HEK293 (cell line): ENCODE results near the gene F5.
"Not testable (repeated sequence)": the region's sequence is repeated elsewhere in the genome, so short reads cannot be mapped to it uniquely, and the experiment has no call there.

Experiments used
- CTCF ChIA-PET: fragments of 350-600 bp; formaldehyde crosslinking; extraction: SDS; loops from one replicate; lab custom pipeline; 2021; ENCODE audit warnings: antibody characterized with exemption; lab: Yijun Ruan, JAX
- POLR2A ChIA-PET: fragments of 300-600 bp; formaldehyde crosslinking; extraction: SDS; loops from one replicate; lab custom pipeline; 2020; ENCODE audit warnings: antibody characterized with exemption, inconsistent platforms; lab: Yijun Ruan, JAX
- H3K27ac ChIP-seq: fragments of 200-500 bp; sonication (Bioruptor generic); 2 replicates; pipeline ENCODE4 v1.5.1; 2014; ENCODE audit warnings: low read depth, low read length, control low read depth, inconsistent platforms; ENCODE audit errors: extremely low read depth
- H3K36me3 ChIP-seq, 2 experiments: fragments of 200-500 bp in 1 of 2; sonication (Bioruptor generic) in 1 of 2; 1 replicate in 1 of 2; 2 replicates in 1 of 2; pipeline ENCODE4 v1.5.1; 2014 to 2017; ENCODE audit warnings: inconsistent platforms in 2 of 2, low read length in 2 of 2; ENCODE audit not compliant: control insufficient read depth in 2 of 2, insufficient read depth in 1 of 2
- H3K4me1 ChIP-seq: fragments of 200-500 bp; sonication (Bioruptor generic); 2 replicates; pipeline ENCODE4 v1.5.1; 2014; ENCODE audit warnings: mild to moderate bottlenecking, low read length, inconsistent platforms; ENCODE audit not compliant: control insufficient read depth, insufficient read depth
- H3K4me3 ChIP-seq: 2 replicates; pipeline ENCODE4 v1.5.1; 2011; ENCODE audit warnings: low read depth, mild to moderate bottlenecking, control low read depth, low read length, moderate library complexity
- H3K9me3 ChIP-seq: fragments of 200-500 bp; sonication (Bioruptor generic); 2 replicates; pipeline ENCODE4 v1.5.1; 2014; ENCODE audit warnings: low read depth, low read length, inconsistent platforms; ENCODE audit not compliant: control insufficient read depth, insufficient read depth
- BCL11B ChIP-seq: fragments of 450-650 bp; formaldehyde crosslinking; IDR thresholded peaks from 2 replicates; pipeline ENCODE4 v1.5.1; 2016; ENCODE audit warnings: low read depth, missing biosample characterization, missing genetic modification characterization
- FEZF1 ChIP-seq: fragments of 450-650 bp; formaldehyde crosslinking; IDR thresholded peaks from 2 replicates; pipeline ENCODE4 v1.5.1; 2016; ENCODE audit warnings: missing biosample characterization, missing genetic modification characterization
- INSM2 ChIP-seq: fragments of 450-650 bp; formaldehyde crosslinking; IDR thresholded peaks from 2 replicates; pipeline ENCODE4 v1.5.1; 2016; ENCODE audit warnings: missing biosample characterization, missing genetic modification characterization
- KLF1 ChIP-seq: fragments of 450-650 bp; formaldehyde crosslinking; IDR thresholded peaks from 2 replicates; pipeline ENCODE4 v1.5.1; 2016; ENCODE audit warnings: missing biosample characterization, missing genetic modification characterization
- ZBTB20 ChIP-seq: fragments of 450-650 bp; formaldehyde crosslinking; IDR thresholded peaks from 2 replicates; pipeline ENCODE4 v1.5.1; 2016; ENCODE audit warnings: missing biosample characterization, missing genetic modification characterization
- ZNF121 ChIP-seq: fragments of 450-650 bp; formaldehyde crosslinking; IDR thresholded peaks from 2 replicates; pipeline ENCODE4 v1.5.1; 2016; ENCODE audit warnings: missing biosample characterization, missing genetic modification characterization
- ZNF146 ChIP-seq: fragments of 450-650 bp; formaldehyde crosslinking; IDR thresholded peaks from 2 replicates; pipeline ENCODE4 v1.5.1; 2016; ENCODE audit warnings: missing biosample characterization, missing genetic modification characterization
- ZNF169 ChIP-seq: fragments of 450-650 bp; formaldehyde crosslinking; IDR thresholded peaks from 2 replicates; pipeline ENCODE4 v1.5.1; 2016; ENCODE audit warnings: missing biosample characterization, missing genetic modification characterization
- ZNF223 ChIP-seq: fragments of 450-650 bp; formaldehyde crosslinking; IDR thresholded peaks from 2 replicates; pipeline ENCODE4 v1.5.1; 2016; ENCODE audit warnings: missing biosample characterization, missing genetic modification characterization
- ZNF239 ChIP-seq: fragments of 450-650 bp; formaldehyde crosslinking; IDR thresholded peaks from 2 replicates; pipeline ENCODE4 v1.5.1; 2016; ENCODE audit warnings: missing biosample characterization, missing genetic modification characterization
- ZNF248 ChIP-seq: fragments of 450-650 bp; formaldehyde crosslinking; IDR thresholded peaks from 2 replicates; pipeline ENCODE4 v1.5.1; 2017; ENCODE audit warnings: missing biosample characterization, missing genetic modification characterization
- ZNF354C ChIP-seq: fragments of 450-650 bp; formaldehyde crosslinking; IDR thresholded peaks from 2 replicates; pipeline ENCODE4 v1.5.1; 2016; ENCODE audit warnings: missing biosample characterization, missing genetic modification characterization, low read depth, borderline replicate concordance
- ZNF362 ChIP-seq: fragments of 450-650 bp; formaldehyde crosslinking; IDR thresholded peaks from 2 replicates; pipeline ENCODE4 v1.5.1; 2016; ENCODE audit warnings: missing biosample characterization, missing genetic modification characterization
- ZNF521 ChIP-seq: fragments of 450-650 bp; formaldehyde crosslinking; IDR thresholded peaks from 2 replicates; pipeline ENCODE4 v1.5.1; 2017; ENCODE audit warnings: missing biosample characterization, mild to moderate bottlenecking, missing genetic modification characterization
- ZNF555 ChIP-seq: fragments of 450-650 bp; formaldehyde crosslinking; conservative IDR thresholded peaks from 2 replicates; pipeline ENCODE4 v1.5.1; 2017; ENCODE audit warnings: missing biosample characterization, mild to moderate bottlenecking, missing genetic modification characterization, inconsistent platforms
- ZNF600 ChIP-seq: fragments of 450-650 bp; formaldehyde crosslinking; IDR thresholded peaks from 2 replicates; pipeline ENCODE4 v1.5.1; 2016; ENCODE audit warnings: missing biosample characterization, missing genetic modification characterization
- ZNF639 ChIP-seq: fragments of 450-650 bp; formaldehyde crosslinking; IDR thresholded peaks from 2 replicates; pipeline ENCODE4 v1.5.1; 2016; ENCODE audit warnings: missing biosample characterization, missing genetic modification characterization
- TF ChIP-seq, protein P1 (sequence below): fragments of 450-650 bp; formaldehyde crosslinking; IDR thresholded peaks from 2 replicates; pipeline ENCODE4 v1.5.1; 2016; ENCODE audit warnings: missing biosample characterization, missing genetic modification characterization
- TF ChIP-seq, protein P2 (sequence below): fragments of 450-650 bp; formaldehyde crosslinking; IDR thresholded peaks from 2 replicates; pipeline ENCODE4 v1.5.1; 2016; ENCODE audit warnings: missing biosample characterization, missing genetic modification characterization

The F5 gene

GRCh38 chr1:169508432-169509338 lies 77.6 kb downstream of the F5 start:
- Histone ChIP-seq H3K4me3 (no peak overlapping the region), H3K27ac (no peak overlapping the region), H3K4me1 (no peaks in the 10 kb centered on the region), H3K36me3 (no peaks in the 10 kb centered on the region), H3K9me3 (no peaks in the 10 kb centered on the region)
- TF ChIP-seq ZNF146 (tag by site-specific recombination) (no peak), ZNF639 (tag by site-specific recombination) (no peak), ZNF555 (tag by site-specific recombination) (no peak), ZNF121 (tag by site-specific recombination) (no peak), ZNF362 (tag by site-specific recombination) (0 out of 2 replicates have a peak, but pooled peaks have one; percentile 30)
- ChIA-PET CTCF (no interaction called here), POLR2A (interaction anchor here (0.7 kb wide), 2 partner anchors 20 to 125 kb away, joined by 3 read pairs; no protein-coding TSS in a partner anchor)

- Histone ChIP-seq H3K4me1 (no peaks in the 10 kb centered on the region), H3K4me3 (no peak overlapping the region), H3K9me3 (no peaks in the 10 kb centered on the region), H3K27ac (no peak overlapping the region), H3K36me3 (no peaks in the 10 kb centered on the region)
- ChIA-PET POLR2A (no interaction called here), CTCF (interaction anchor here (0.7 kb wide), 1 partner anchor 11 kb away, joined by 3 read pairs; no protein-coding TSS in a partner anchor)
- TF ChIP-seq ZBTB20 (tag by site-specific recombination), result no peak
- TF ChIP-seq ZNF223 (tag by site-specific recombination), result no peak
- TF ChIP-seq, protein P1, sequence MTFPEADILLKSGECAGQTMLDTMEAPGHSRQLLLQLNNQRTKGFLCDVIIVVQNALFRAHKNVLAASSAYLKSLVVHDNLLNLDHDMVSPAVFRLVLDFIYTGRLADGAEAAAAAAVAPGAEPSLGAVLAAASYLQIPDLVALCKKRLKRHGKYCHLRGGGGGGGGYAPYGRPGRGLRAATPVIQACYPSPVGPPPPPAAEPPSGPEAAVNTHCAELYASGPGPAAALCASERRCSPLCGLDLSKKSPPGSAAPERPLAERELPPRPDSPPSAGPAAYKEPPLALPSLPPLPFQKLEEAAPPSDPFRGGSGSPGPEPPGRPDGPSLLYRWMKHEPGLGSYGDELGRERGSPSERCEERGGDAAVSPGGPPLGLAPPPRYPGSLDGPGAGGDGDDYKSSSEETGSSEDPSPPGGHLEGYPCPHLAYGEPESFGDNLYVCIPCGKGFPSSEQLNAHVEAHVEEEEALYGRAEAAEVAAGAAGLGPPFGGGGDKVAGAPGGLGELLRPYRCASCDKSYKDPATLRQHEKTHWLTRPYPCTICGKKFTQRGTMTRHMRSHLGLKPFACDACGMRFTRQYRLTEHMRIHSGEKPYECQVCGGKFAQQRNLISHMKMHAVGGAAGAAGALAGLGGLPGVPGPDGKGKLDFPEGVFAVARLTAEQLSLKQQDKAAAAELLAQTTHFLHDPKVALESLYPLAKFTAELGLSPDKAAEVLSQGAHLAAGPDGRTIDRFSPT (tag by site-specific recombination), result no peak
- no peak for TF ChIP-seq ZNF248 (tag by site-specific recombination)
- TF ChIP-seq ZNF239, result no peak
- TF ChIP-seq BCL11B, result no peak
Observed at GRCh38 chr1:169507413-169507812, 78.9 kb downstream of the F5 start.

DNA sequence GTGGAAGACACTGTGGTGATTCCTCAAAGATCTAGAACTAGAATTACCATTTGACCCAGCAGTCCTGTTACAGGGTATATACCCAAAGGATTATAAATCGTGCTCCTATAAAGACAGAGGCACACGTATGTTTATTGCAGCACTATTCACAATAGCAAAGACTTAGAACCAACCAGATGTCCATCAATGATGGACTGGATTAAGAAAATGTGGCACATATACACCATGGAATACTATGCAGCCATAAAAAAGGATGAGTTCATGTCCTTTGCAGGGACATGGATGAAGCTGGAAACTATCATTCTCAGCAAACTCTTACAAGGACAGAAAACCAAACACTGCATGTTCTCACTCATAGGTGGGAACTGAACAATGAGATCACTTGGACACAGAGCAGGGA lies 82.7 kb downstream of the F5 start:
- H3K4me3 ChIP-seq, H3K27ac ChIP-seq, CTCF ChIA-PET, H3K4me1 ChIP-seq, H3K9me3 ChIP-seq, H3K36me3 ChIP-seq, POLR2A ChIA-PET: not testable (repeated sequence)
- 0 out of 2 replicates have a peak, but pooled peaks have one; percentile 21 for TF ChIP-seq ZNF146 (tag by site-specific recombination)

GRCh38 chr1:169499807-169500206 lies 86.5 kb downstream of the F5 start:
- ChIA-PET POLR2A (no interaction called here), CTCF (interaction anchor here (0.7 kb wide), 1 partner anchor 10 kb away, joined by 3 read pairs; no protein-coding TSS in a partner anchor)
- no peaks in the 10 kb centered on the region for H3K4me1 ChIP-seq
- no peaks in the 10 kb centered on the region for H3K9me3 ChIP-seq
- no peak overlapping the region for H3K27ac ChIP-seq
- no peaks in the 10 kb centered on the region for H3K36me3 ChIP-seq
- H3K4me3 ChIP-seq, result no peak overlapping the region
- TF ChIP-seq, protein P2, sequence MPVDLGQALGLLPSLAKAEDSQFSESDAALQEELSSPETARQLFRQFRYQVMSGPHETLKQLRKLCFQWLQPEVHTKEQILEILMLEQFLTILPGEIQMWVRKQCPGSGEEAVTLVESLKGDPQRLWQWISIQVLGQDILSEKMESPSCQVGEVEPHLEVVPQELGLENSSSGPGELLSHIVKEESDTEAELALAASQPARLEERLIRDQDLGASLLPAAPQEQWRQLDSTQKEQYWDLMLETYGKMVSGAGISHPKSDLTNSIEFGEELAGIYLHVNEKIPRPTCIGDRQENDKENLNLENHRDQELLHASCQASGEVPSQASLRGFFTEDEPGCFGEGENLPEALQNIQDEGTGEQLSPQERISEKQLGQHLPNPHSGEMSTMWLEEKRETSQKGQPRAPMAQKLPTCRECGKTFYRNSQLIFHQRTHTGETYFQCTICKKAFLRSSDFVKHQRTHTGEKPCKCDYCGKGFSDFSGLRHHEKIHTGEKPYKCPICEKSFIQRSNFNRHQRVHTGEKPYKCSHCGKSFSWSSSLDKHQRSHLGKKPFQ (tag by site-specific recombination), result no peak
- no peak for TF ChIP-seq FEZF1 (tag by site-specific recombination)
- TF ChIP-seq ZNF169 (tag by site-specific recombination), result no peak
- no peak for TF ChIP-seq ZNF521
- TF ChIP-seq INSM2 (tag by site-specific recombination), result no peak
- TF ChIP-seq KLF1 (tag by site-specific recombination), result no peak
- TF ChIP-seq ZNF600 (tag by site-specific recombination), result no peak
- no peak for TF ChIP-seq ZNF354C
